GM23248 (cell line): ENCODE data around the gene ACSS3.

ENCODE experiments used
- EZH2 ChIP-seq: fragments of 200-600 bp; sonication (generic); IDR thresholded peaks from 2 replicates; pipeline ENCODE4 v1.6.1; 2018; ENCODE audit warnings: antibody characterized with exemption, mild to moderate bottlenecking; ENCODE audit not compliant: insufficient read depth, poor library complexity, severe bottlenecking
- EZH2phosphoT487 ChIP-seq: fragments of 200-600 bp; sonication (generic); IDR thresholded peaks from 2 replicates; pipeline ENCODE4 v1.6.1; 2018; ENCODE audit warnings: antibody characterized with exemption, moderate library complexity, mild to moderate bottlenecking, low read depth; ENCODE audit not compliant: insufficient read depth

- TF ChIP-seq EZH2: no peak
- TF ChIP-seq EZH2phosphoT487: no peak
Observed at GRCh38 chr12:81222846-81223592, 145.1 kb downstream of the ACSS3 start.
